ENCODE results near the gene ZSCAN18.

DNA sequence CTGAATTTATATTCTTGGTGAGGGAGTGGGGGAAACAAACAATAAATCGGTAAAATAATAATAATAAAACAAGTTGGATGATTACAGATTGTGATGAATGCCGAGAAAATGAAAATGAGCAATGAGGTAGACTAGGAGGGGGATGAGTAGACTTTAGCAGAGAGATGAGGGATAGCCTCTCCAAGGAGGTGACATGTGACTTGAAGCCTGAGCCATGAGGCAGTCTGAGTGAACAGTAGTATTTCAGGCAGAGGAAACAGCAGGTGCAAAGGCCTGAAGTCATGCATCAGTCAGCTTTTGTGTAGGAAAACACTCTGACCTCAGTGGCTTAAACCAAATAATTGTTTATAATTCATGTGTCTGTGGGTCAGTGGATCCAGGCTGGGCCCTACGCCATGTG lies 34.3 kb downstream of the ZSCAN18 start:
- TF ChIP-seq, protein P1, sequence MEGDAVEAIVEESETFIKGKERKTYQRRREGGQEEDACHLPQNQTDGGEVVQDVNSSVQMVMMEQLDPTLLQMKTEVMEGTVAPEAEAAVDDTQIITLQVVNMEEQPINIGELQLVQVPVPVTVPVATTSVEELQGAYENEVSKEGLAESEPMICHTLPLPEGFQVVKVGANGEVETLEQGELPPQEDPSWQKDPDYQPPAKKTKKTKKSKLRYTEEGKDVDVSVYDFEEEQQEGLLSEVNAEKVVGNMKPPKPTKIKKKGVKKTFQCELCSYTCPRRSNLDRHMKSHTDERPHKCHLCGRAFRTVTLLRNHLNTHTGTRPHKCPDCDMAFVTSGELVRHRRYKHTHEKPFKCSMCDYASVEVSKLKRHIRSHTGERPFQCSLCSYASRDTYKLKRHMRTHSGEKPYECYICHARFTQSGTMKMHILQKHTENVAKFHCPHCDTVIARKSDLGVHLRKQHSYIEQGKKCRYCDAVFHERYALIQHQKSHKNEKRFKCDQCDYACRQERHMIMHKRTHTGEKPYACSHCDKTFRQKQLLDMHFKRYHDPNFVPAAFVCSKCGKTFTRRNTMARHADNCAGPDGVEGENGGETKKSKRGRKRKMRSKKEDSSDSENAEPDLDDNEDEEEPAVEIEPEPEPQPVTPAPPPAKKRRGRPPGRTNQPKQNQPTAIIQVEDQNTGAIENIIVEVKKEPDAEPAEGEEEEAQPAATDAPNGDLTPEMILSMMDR (IDR thresholded peaks at IDR 0.05): no peak
- TF ChIP-seq POLR2A (IDR thresholded peaks at IDR 0.05): no peak
